ENCODE data around the gene RPL23. TPM values are rescaled to one million over a fixed set of nuclear protein-coding genes. Genes with fewer than 3 reads are reported as not detected.

The RPL23 gene
- total RNA-seq, 4 donors from 2014 or later: 721 to 1,711 (median 1,283) TPM

DNA sequence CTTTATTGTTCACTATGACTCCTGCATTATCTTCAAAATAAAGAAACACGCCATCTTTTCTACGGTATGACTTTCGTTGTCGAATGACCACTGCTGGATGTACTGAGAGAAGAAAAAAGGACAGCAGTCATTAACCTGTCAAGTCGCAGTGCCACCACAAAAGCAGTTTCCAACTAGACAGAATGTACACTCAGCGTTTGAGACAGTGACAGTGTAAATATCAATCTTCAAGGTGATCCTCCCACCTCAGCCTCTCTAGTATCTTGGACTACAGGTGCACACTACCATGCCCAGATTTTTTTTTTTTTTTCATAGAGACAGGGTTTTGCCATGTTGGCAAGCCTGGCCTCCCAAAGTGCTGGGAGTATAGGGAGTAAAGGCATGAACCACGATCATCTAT is 3.1 kb downstream of the RPL23 start:
- Histone ChIP-seq H3K9me3 (no peaks in the 10 kb centered on the region), H3K4me3 (no peak overlapping the region), H3K36me3 (peaks cover 38 to 69% (median 61%) of the 10 kb centered on the region in 4 donors), H3K27ac (replicated peaks in 1 of 4) (no peak overlapping the region), H3K4me1 (peaks cover 16 to 34% (median 32%) of the 10 kb centered on the region in 4 donors), H3K27me3 (no peaks in the 10 kb centered on the region)
- WGBS: 77% methylated on average over 7 of the region's 7 CpGs
- intact Hi-C loops (cut with DNase I): no loop called here
- TF ChIP-seq EP300 (IDR thresholded peaks at IDR 0.05) (no peak), POLR2A (IDR thresholded peaks at IDR 0.05; ENCODE audit: low read depth) (no peak), POLR2AphosphoS5 (IDR thresholded peaks at IDR 0.05) (no peak)
- TF ChIP-seq, protein P1, sequence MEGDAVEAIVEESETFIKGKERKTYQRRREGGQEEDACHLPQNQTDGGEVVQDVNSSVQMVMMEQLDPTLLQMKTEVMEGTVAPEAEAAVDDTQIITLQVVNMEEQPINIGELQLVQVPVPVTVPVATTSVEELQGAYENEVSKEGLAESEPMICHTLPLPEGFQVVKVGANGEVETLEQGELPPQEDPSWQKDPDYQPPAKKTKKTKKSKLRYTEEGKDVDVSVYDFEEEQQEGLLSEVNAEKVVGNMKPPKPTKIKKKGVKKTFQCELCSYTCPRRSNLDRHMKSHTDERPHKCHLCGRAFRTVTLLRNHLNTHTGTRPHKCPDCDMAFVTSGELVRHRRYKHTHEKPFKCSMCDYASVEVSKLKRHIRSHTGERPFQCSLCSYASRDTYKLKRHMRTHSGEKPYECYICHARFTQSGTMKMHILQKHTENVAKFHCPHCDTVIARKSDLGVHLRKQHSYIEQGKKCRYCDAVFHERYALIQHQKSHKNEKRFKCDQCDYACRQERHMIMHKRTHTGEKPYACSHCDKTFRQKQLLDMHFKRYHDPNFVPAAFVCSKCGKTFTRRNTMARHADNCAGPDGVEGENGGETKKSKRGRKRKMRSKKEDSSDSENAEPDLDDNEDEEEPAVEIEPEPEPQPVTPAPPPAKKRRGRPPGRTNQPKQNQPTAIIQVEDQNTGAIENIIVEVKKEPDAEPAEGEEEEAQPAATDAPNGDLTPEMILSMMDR (IDR thresholded peaks at IDR 0.05): no peak
- no peak for DNase-seq (ENCODE audit: extremely low spot score)

DNA sequence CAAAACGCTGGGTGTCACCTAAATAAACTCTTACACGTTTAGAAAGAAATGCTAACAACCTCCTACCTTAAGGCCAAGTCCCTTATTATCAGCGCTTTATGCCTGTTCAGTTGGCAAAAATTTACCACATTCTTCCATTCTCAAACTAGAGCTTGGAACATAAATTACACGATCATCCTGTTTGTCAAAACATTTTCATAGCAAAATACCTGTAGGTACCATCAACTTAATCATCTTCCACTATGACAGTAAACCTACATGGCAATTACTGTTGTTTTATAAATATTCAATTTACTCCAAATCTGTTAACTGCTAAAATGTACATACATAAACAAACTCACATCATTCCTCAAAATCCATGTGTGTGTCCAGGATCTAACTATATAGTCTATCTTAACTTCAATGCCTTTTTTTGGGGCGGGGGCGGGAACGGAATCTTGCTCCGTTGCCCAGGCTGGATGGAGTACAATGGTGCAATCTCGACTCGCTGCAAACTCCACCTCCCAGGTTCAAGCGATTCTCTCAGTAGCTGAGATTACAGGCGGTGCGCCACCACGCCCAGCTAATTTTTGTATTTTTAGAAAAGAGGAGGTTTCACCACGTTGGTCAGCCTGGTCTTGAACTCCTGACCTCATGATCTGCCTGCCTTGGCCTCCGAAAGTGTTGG is 4.4 kb downstream of the RPL23 start:
- Histone ChIP-seq H3K36me3 (peaks cover 38 to 69% (median 61%) of the 10 kb centered on the region in 4 donors), H3K9me3 (no peaks in the 10 kb centered on the region), H3K27me3 (no peaks in the 10 kb centered on the region), H3K4me3 (no peak overlapping the region), H3K4me1 (peaks cover 16 to 36% (median 29%) of the 10 kb centered on the region in 4 donors), H3K27ac (replicated peaks in 1 of 4) (no peak overlapping the region)
- intact Hi-C loops (cut with DNase I): no loop called here
- DNase-seq (ENCODE audit: extremely low spot score): no peak
- 77% methylated on average over 16 of the region's 16 CpGs for WGBS
- TF ChIP-seq EP300 (IDR thresholded peaks at IDR 0.05): no peak
- TF ChIP-seq POLR2AphosphoS5 (IDR thresholded peaks at IDR 0.05): no peak
- TF ChIP-seq POLR2A (IDR thresholded peaks at IDR 0.05; ENCODE audit: low read depth): no peak
- TF ChIP-seq, protein P1 (IDR thresholded peaks at IDR 0.05): no peak

DNA sequence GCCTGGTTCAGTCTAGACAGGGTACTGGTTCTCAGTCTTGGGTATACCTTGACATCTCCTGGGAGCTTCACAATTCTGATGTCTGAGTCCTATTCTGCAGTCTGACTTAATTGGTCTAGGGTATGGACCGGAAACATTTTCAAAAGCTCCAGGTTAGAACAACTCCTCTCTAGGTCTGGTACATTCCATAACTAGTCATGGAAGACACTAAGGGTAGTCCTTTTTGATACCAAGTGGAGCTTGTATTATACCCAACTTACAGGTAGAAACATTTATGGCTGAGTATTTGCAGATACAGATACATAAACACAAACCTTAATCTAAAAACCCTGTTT is 5.0 kb downstream of the RPL23 start:
- H3K27ac ChIP-seq (replicated peaks in 1 of 4): no peak overlapping the region
- 100% methylated on average over 1 of the region's 1 CpG for WGBS
- TF ChIP-seq, protein P1 (IDR thresholded peaks at IDR 0.05): no peak
- TF ChIP-seq EP300 (IDR thresholded peaks at IDR 0.05) (no peak), POLR2AphosphoS5 (IDR thresholded peaks at IDR 0.05) (no peak), POLR2A (IDR thresholded peaks at IDR 0.05; ENCODE audit: low read depth) (no peak)
- no peaks in the 10 kb centered on the region for H3K27me3 ChIP-seq
- H3K36me3 ChIP-seq: peaks cover 38 to 69% (median 61%) of the 10 kb centered on the region in 4 donors
- intact Hi-C loops (cut with DNase I): no loop called here
- H3K4me1 ChIP-seq: peaks cover 16 to 35% (median 27%) of the 10 kb centered on the region in 4 donors
- no peak overlapping the region for H3K4me3 ChIP-seq
- H3K9me3 ChIP-seq: no peaks in the 10 kb centered on the region
- DNase-seq (ENCODE audit: extremely low spot score): no peak

DNA sequence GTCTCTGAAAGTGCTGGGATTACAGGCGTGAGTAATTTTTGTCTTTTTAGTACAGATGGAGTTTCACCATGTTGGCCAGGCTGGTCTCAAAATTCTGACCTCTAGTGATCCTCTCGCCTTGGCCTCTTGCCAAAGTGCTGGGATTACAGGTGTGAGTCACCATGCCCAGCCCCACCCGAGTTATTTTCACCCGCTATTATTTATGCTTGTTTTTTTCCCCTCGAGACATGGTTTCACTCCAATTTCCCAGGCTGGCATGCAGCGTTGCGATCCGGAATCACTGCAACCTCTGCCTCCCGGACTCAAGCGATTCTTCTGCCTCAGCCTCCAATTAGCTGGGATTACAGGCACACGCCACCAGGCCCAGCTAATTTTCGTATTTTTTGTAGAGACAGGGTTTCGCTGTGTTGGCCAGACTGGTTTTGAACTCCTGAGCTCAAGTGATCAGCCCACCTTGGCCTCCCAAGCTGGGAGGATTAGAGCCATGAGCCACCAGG is 9.2 kb downstream of the RPL23 start:
- TF ChIP-seq POLR2AphosphoS5 (IDR thresholded peaks at IDR 0.05) (no peak), POLR2A (IDR thresholded peaks at IDR 0.05; ENCODE audit: low read depth) (no peak), EP300 (IDR thresholded peaks at IDR 0.05) (no peak)
- TF ChIP-seq, protein P1 (IDR thresholded peaks at IDR 0.05): no peak
- no peak overlapping the region for H3K4me3 ChIP-seq
- intact Hi-C loops (cut with DNase I): no loop called here
- H3K27ac ChIP-seq (replicated peaks in 1 of 4): no peak overlapping the region
- peaks cover 0 to 9% (median 0%) of the 10 kb centered on the region in 4 donors for H3K4me1 ChIP-seq
- no peak for DNase-seq (ENCODE audit: extremely low spot score)
- peaks cover 21 to 34% (median 28%) of the 10 kb centered on the region in 4 donors for H3K36me3 ChIP-seq
- H3K9me3 ChIP-seq: no peaks in the 10 kb centered on the region
- H3K27me3 ChIP-seq: no peaks in the 10 kb centered on the region
- 68% methylated on average over 13 of the region's 13 CpGs for WGBS
